GM18873 (cell line): Measurements from ENCODE around the gene RPL18.
"Not testable (repeated sequence)": the region's sequence is repeated elsewhere in the genome, so short reads cannot be mapped to it uniquely, and the experiment has no call there.

ENCODE experiments used
- ATAC-seq: cut with Tn5 transposase; IDR thresholded peaks from one replicate; pipeline ENCODE4 v1.9.1; 2021; ENCODE audit warnings: mild to moderate bottlenecking, moderate library complexity, moderate number of reproducible peaks; ENCODE audit not compliant: unreplicated experiment, low FRiP score

The RPL18 gene

DNA sequence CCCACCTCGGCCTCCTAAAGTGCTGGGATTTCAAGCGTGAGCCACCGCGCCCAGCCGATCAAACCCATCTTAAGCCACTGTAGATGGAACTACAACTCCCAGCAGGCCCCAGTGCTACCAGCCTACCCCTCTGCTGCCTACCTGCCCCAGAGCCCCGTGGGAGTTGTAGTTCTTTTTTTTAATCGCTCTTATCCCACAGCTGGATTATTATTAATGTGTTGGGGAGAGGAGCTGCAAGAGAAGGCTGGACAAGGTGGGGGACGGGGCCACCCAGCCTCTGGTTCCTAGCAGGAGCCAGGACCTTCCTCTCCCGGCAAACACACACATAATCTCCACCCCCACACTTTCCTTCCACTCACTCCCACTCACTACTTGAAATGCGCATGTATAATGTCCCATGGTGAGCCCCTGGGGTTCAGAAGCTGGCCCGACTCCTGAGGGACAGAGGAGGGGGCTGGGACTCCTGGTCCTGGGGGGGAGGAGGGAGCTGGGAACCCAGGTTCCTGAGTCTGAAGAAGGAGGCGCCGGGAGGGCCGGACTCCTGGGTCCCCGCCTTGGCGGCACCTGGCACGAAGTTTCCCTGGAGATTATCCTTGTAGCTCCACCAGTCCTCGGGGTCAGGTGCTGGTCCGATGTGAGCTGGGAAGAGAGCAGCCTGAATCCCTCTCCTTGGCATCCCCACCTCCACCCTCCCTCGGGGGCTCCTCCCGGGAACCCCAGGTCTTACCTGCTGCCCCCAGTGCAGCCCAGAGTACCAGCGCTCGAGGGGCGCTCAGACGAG lies 26.1 kb upstream of the RPL18 start:
- no peak for ATAC-seq

DNA sequence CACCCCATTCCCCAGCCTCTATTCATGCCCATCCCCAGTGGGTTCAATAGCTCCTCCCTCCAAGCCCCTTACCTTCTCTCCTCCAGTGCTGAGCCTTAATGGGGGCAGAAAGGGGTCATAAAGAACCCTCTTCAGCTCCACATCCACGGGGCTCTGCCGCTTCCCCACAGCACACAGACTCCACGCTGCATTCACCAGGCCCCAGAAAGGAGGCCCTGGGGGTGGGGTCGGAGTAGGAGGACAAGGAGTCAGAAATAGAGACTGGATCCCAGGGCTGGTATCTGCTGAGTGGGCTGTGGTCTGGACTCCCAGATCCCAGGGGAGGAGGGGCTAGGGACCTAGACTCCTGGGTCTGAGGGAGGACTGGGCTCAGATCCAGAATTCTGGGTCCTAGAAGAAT lies 25.4 kb upstream of the RPL18 start:
- ATAC-seq: no peak

DNA sequence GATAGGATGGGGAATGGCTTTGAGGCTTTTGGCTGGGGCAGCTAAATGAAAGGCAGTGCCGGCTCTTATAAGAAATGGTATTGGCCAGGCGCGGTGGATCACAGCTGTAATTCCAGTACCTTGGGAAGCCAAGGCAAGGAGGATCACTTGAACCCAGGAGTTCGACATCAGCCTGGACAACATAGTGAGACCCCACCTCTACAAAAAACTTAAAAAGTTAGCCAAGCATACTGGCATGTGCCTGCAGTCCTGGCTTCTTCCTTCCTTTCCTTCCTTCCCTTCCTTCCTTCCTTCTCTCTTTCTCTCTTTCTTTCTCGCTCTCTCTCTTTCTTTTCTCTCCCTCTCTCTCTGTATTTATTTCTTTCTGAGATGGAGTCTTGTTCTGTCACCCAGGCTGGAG lies 23.9 kb upstream of the RPL18 start:
- ATAC-seq: no peak

DNA sequence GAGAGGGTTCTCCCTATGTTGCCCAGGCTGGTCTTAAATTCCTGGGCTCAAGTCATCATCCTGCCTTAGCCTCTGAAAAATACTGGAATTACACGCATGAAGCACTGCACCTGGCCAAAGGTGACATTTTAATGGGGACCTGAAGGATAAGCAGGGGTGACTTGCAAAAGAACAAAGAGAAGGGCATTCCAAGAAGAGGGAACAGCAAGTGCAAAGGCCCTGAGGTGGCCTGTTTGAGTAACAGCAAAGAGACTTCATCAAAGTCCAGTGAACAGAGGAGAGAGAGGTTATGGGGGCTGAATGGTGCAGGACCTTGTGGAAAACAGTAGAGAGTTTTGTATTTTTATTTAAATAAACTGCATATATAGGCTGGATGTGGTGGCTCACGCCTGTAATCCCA lies 22.9 kb upstream of the RPL18 start:
- ATAC-seq: no peak

DNA sequence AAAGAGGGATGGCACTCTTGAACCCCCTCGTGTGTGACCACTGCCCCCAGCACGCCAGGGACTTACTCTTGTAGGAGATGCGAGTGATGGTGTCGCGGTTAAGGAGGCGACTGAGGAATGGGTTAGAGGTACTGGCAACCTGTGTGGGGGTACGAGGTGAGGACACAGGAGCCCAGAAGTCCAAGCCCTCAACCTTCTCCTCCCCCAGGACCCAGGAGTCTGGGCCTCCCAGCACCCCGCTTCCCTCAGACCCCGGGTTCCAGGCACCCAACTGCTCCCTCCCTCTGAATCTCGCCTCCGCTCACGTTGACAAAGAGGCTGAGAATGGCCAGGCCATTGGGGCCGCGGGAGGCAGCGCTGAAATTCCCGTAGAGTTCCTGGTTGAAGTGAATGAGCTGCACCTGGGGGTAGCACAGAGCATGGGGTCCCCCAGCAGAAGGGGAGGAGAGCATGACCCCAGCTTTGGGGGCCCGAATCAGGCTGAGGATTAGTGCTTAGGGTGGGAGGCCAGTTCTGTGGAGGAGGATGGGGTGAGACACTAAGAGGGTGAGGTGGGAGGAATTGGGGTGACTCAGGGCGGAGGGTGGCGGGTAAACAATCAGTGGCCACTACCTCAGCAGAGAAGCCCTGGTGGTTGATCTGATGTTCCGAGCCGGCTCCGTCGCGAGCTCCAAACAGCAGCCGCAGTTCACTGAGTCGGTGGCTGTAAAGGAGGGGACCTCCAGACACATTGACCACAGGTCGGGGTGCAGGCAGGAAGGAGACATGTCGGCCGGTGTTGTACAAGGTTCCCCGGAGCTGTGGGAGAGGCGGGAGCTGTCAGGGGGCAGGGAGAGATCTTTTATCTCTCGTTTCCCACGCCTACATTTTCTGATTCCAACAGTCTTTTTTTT lies 20.8 kb upstream of the RPL18 start:
- ATAC-seq: no peak

DNA sequence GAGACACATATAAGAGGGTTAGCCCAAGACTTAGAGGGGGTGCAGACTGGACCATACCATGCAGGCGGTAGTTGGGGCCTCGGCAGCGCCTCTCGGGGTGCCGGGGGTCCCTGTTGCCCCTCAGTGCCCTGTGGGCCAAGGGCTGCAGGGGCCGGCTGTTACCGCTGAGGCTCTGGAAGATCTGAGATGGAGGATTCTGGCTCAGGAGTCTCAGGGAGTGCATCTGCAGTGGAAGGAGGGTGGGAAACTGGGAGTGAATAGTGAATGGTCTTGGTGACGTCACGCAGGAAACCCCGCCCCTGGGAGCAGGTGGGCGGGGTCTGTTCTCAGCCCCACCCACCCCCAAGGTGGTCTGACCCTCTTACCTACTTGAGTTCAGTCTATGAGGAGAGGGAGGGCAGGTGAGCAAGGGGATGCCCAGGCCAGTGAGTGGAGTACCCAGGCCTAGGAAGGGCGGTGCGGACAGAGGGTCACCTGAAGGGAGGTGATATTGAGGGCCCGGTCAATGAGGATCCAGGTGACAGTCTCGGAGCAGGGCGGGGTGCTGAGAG lies 19.9 kb upstream of the RPL18 start:
- no peak for ATAC-seq

DNA sequence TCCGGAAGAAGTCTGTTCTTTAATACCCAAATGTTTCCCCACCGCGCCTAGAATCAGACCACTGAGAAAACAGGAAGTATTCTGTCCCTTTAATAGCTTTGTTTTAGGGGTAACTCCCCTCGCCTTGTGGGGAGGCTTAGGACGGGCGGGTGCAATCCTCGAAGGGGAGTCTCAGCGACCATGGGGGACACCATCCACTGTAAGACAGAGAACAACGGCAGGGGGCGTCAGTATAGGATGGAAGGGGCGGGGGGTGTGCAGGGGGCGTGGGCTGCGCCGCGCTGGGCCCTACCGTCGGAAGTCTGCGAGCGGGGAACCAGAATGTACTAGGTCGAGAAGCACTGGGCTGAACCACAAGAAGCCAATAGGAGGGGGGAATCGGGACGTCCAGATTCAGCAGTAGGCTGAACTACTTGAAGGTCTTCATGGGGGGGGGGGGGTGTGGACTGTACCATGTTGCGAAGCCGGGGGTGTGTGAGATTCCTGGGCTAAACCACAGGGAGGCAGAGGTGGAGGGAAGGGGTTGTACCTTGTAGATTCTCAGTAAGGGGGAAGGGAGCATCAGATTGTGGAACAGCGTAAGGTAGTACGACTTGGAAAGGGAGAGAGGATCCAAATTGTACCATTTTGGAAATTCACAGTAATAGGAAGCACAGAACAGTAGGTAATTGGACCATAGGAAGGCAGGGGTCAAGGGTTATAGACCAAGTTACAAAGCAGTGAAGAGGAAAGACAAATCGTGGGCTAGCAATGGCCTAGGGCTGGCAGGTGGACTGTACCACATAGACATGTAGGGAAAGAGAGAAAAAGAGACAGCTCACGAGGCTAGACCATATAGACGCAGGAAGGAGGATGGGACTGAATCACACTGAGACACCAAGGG lies 19.2 kb upstream of the RPL18 start:
- ATAC-seq: peak; percentile 21

DNA sequence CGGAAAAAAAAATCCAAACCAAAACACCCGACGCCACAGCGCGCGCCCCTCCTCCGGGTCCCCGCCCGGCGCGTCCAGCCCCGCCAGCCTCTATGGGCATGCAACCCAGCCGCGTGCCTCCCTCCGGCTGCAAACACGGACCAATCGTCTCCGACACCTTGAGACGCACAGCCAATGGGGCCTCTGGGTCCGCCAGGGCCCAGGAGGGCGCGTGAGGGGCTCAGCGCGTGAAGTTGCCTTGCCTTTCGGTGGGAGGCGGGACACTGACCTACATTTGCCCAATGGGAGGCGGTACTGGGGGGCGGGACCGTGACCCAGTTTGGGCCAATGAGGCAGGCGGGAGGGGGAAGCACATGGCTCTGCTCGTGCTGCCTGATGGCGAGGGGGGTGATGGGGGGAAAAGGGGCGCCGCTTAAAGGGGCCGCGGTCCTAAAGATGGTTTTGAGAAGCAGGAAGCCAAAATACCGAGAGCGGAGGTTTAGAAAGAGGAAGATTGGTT lies 18.5 kb upstream of the RPL18 start:
- ATAC-seq: peak; percentile 57

DNA sequence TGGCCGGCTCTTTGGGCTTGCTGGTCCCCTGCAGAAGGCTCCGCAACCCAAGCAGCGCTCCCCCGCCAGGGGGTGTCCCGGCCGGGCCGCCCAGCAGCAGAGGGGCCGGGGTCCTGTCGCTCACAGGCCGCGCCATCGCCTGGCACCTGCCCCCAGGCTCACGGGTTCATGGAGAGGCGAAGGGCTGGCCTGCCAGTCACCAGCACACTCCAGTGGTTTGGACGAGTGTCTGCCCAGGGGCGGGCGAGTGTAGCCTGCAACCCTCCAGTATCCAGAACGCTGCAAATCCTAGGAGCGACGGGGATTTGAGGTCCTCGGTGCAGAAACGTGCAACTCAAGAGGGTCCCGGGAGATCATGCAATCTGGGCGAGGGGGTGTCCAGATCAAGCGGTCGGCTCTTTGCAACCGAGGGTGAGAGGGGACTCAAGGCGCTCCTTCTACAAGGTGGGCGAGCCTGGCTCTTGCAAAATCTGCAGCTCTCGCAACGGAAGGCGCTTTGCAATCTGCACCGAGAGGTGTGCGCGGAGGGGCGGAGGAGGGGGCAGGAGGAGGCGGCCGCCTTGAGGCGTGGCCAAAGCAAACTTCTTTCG lies 18.0 kb upstream of the RPL18 start, which contains the start of gene DBP:
Gene DBP, minus strand, starts transcription at position 521 of the 590 bp plus-strand sequence. Its CDS starts 385 bp downstream, at position 136.
- ATAC-seq: no peak

DNA sequence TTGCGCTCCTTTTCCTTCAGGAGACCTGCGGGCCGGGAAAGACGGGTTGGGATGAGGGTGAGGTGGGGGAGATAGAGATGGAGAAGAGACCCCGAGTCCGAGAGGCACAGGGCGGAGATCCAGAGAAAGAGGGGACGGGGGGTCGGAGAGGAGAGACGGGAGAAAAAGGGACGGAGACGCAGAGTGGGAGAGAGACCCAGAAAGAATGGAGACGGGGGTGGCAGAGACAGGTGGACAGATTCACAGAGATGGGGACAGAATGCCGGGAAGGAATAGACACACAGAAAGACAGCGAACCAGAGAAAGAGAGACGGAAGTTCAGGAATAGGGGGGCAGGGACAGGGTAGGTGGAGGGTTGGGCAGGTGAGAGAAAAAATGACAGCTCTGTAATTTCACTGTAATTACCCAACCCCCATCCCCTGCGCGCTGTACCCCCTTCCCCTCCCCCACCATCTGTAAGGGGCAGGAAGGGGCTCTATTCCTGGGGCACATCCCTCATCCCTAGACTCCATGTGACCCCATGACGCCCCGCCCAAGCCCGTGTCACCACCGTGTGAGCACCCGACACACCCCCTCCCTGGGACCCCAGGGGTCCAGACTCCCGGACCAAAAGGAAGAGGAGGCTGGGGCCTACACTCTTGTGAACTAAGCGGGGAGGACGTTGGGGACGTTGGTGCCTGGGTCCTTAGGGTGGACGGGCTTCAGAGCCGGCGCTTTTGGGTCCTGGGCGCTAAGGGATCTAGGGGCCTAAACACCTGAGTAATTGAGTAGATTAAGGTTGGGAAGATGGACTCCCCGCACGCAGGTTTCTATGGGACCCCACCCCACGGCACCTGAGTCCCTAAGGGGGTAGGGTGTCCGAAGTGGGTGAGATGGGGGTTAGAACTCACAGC lies 17.2 kb upstream of the RPL18 start:
- no peak for ATAC-seq

DNA sequence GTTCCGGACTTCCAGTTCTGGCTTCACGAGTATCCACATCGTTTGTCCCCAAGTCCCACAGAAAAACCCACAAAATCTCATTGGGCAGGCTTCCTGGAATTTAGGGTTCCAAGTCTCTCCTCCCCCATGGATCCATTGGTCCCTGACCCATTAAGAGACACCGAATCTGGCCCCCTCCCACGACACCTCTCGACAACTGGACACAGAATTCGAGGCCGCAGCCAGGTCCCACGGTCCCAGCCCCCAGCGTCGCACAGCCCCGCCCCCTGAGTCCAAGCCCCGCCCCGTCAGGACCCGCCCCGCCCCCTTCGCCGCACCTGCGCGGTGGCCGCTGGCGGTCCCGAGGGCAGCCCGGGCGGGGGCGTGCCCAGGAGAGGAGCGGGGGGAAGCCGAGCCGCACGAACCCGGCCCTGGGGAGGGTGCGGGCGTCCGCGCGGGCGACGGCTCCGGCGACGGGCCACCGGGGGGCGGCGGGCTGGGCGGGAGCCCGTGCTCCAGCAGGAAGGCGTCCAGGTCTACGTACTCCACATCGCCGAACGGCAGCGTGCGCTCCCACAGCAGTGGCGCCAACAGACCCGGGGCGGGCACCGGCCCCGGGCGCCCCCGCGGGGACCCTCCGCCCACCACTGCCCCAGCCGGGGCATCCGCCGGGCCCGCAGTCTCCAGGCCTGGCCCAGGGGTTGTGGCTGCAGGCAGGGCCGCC lies 16.4 kb upstream of the RPL18 start:
- no peak for ATAC-seq

DNA sequence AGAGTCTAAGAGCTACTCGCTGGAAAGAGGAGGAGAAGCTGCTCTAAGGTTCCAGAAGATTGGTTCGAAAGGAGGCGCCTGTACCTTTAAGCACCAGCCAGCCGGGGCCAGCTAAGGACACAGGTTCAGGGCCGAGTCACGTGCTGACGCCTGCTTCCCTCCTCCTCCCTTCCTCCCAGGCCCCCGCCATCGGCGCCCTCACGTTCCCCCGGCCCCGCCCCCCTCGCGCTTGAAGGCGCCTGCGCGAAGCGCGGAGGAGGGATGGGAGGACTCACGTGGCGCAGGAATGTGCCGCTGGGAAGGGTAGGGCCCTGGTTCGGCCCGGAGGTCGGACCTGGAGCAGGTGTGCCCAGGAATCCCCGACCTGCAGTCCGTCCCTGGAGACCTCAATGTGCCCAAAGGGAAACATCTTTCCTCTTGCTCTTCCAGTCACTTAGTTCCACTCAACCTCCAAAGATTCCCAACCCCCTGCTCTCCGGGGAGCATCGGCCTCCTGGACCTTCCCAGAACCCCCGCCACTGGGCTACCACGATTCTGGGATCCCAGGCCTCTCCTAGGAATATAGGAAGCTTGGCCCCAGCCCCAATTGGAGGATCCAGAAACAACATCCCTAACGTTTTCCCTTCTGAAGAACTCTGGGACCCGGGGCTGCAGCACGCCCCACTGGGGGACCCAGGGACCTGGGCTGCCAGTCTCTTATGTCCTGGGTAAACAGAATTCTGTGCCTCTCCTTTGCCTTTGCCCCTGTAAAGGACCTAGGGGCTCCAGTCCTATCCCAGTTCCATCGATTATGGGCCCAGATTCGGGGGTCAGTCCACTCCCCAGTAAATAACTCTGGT lies 15.7 kb upstream of the RPL18 start:
- ATAC-seq: no peak

DNA sequence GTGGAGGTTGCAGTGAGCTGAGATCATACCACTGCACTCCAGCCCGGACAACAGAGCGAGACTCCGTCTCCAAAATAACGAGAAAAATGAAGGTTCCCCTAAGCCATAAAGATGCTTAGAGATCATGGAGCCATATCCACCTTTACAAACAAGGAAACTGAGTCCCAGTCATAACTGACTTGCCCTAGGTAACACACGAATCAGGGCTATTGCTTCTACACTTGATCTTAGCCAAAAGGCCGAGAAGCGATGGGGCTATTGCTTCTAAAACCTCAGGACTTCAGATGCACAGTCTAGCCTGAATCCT lies 15.0 kb upstream of the RPL18 start:
- no peak for ATAC-seq

DNA sequence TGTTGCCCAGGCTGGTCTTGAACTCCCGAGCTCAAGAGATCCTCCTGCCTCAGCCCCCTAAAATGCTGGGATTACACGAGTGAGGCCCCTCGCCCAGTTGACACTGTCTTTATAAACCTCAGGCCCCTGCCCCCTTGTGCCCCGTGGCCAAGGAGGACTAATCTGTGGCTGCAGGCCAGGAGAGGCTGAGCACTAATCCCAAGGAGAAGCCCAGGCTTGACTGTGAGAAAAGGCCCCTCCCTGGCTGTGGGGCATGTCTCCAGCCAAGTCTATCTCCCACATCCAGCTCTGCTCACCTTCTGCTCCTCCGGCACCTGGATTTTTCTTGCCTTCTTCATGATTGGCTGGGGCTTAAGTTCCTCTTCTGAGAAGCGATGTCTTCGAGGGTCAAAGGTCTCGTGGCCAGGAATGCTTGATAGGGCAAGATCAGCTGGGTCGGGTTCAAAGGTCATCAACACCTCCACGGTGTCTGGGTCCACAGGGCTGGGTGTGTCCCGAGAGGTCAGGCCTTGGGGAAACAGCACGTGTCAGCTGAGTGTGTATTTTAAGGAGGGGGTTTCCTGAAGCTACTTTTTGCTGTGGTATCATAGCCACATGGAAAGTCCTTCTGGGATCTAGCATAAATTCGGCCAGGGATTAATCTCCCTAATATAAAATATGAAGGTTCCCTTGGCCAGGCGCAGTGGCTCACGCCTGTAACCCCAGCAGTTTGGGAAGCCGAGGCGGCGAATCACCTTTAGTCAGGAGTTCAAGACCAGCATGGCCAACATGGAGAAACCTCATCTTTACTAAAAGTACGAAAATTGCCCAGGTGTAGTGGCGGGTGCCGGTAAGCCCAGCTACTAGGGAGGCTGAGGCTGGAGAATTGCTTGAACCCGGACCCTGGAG lies 14.4 kb upstream of the RPL18 start:
- no peak for ATAC-seq

DNA sequence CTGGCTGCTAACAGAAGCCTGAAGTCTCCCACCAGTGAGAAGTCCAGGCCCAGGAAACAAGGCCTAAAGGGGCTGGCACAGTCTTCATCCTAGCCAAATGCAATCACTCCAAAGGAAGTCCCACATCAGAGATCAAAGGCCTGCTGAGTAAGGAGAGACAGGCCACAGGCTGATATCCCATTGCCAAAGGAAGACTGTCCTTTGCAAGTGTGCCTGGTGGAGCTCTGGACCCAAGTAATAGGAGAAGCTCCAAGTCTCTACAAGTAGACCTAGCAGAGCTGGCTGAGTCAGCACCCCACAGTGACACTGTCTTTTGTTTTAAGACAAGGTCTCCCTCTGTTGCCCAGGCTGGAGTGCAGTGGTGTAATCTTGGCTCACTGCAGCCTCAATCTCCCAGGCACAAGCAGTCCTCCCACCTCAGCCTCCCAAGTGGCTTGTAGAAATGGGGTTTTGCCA lies 13.7 kb upstream of the RPL18 start:
- ATAC-seq: no peak

DNA sequence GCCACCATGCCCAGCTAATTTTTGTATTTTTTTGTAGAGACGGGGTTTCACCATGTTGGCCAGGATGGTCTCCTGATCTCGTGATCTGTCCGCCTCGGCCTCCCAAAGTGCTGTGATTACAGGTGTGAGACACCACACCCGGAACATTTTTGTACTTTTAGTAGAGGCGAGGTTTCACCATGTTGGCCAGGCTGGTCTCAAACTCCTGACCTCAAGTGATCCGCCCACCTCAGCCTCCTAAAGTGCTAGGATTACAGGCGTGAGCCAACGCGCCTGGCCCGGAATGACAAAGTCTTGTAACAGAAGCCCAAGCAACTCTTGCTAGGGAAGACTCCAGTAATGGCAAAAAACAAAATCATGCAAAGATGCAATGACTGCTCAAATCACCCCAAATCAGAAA lies 13.3 kb upstream of the RPL18 start:
- not testable (repeated sequence) for ATAC-seq
